ENCODE data around the gene CDKN1A. TPM values are rescaled to one million over a fixed set of nuclear protein-coding genes. Genes with fewer than 3 reads are reported as not detected.

Gene CDKN1A
- polyA plus RNA-seq, 3 donors, result 117 to 1,223 (median 144) TPM

GRCh38 chr6:36657271-36657670, 21.2 kb upstream of the CDKN1A start:
- Histone ChIP-seq H3K9me3 (replicated peaks in 1 of 2; ENCODE audit: control insufficient read depth in 1 of 2, insufficient read depth in 1 of 2, low read length in 2 of 2) (no peaks in the 10 kb centered on the region), H3K9ac (ENCODE audit: insufficient read depth, low read length, poor library complexity, severe bottlenecking) (no peak overlapping the region), H3K79me2 (ENCODE audit: insufficient read depth, low read length) (no peaks in the 10 kb centered on the region), H3K4me3 (replicated peaks in 1 of 3; ENCODE audit: low read depth in 2 of 3, low read length in 3 of 3) (no peak overlapping the region), H3K4me2 (replicated peaks; ENCODE audit: extremely low read depth, low read length, poor library complexity, severe bottlenecking) (no peak overlapping the region), H3K27me3 (ENCODE audit: control insufficient read depth in 2 of 2, insufficient read depth in 2 of 2, low read length in 2 of 2) (peaks cover 12 to 38% of the 10 kb centered on the region in 2 donors), H3K27ac (ENCODE audit: low read depth in 1 of 2, low read length in 2 of 2) (no peak overlapping the region), H2AFZ (ENCODE audit: insufficient read depth, low read depth, low read length, poor library complexity, severe bottlenecking) (no peak overlapping the region), H3K4me1 (ENCODE audit: control insufficient read depth in 1 of 2, insufficient read depth in 2 of 2, low read length in 2 of 2) (peaks cover 13 to 14% of the 10 kb centered on the region in 2 donors), H4K20me1 (ENCODE audit: insufficient read depth, low read length) (no peaks in the 10 kb centered on the region), H3K36me3 (replicated peaks in 1 of 2; ENCODE audit: control insufficient read depth in 1 of 2, insufficient read depth in 2 of 2, low read length in 2 of 2) (no peaks in the 10 kb centered on the region)
- H3K9me3 Mint-ChIP-seq, result peaks cover 0 to 11% (median 0%) of the 10 kb centered on the region in 7 donors
- no peaks in the 10 kb centered on the region for H3K36me3 Mint-ChIP-seq
- H3K4me1 Mint-ChIP-seq, result peaks cover 5% of the 10 kb centered on the region
- intact Hi-C loops (cut with micrococcal nuclease), result no loop called here
- WGBS (ENCODE audit: insufficient coverage), result no CpG with 5 or more reads among the region's 1 CpG
- H3K27ac Mint-ChIP-seq, result no peak overlapping the region
- no peak for DNase-seq
- TF ChIP-seq CTCF (IDR thresholded peaks at IDR 0.05), result no peak
- H3K4me3 Mint-ChIP-seq, result no peak overlapping the region
- peaks cover 0 to 30% (median 2%) of the 10 kb centered on the region in 3 donors for H3K27me3 Mint-ChIP-seq (ENCODE audit: low read depth in 3 of 3)

DNA sequence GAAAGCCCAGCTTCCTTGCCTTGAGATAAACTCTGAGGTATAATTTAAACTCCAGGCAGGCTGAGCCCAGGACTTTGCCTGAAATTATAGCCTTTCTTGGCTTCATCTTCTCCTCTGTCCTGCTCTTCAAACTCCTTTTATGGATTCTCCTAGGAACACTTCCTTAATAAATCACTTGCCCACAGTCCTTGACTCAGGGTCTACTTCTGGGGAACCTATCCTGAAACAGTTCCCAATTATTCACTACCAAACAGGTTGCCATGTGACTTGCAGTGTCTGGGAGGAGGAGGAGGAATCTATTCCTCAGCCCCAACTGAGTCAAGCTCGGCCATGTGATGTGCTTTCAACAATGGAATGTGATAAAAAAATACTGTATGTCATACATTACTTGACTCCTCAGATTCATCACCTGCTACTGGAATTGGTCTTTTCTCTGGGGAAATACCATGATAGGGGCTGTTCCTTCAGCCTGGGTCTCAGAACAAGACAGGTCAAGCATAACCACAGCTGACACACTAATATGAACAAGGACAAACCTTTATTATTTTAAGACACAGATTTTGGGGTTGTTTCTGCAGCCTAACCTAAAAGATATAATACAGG, 20.5 kb upstream of the CDKN1A start:
- no peaks in the 10 kb centered on the region for H3K36me3 Mint-ChIP-seq
- H3K27ac Mint-ChIP-seq, result no peak overlapping the region
- Histone ChIP-seq H3K4me1 (ENCODE audit: control insufficient read depth in 1 of 2, insufficient read depth in 2 of 2, low read length in 2 of 2) (peaks cover 15 to 19% of the 10 kb centered on the region in 2 donors), H4K20me1 (ENCODE audit: insufficient read depth, low read length) (no peaks in the 10 kb centered on the region), H3K27me3 (ENCODE audit: control insufficient read depth in 2 of 2, insufficient read depth in 2 of 2, low read length in 2 of 2) (peaks cover 12 to 38% of the 10 kb centered on the region in 2 donors), H3K36me3 (replicated peaks in 1 of 2; ENCODE audit: control insufficient read depth in 1 of 2, insufficient read depth in 2 of 2, low read length in 2 of 2) (no peaks in the 10 kb centered on the region), H3K27ac (ENCODE audit: low read depth in 1 of 2, low read length in 2 of 2) (no peak overlapping the region), H2AFZ (ENCODE audit: insufficient read depth, low read depth, low read length, poor library complexity, severe bottlenecking) (no peak overlapping the region), H3K9me3 (replicated peaks in 1 of 2; ENCODE audit: control insufficient read depth in 1 of 2, insufficient read depth in 1 of 2, low read length in 2 of 2) (no peaks in the 10 kb centered on the region), H3K4me2 (replicated peaks; ENCODE audit: extremely low read depth, low read length, poor library complexity, severe bottlenecking) (no peak overlapping the region), H3K9ac (ENCODE audit: insufficient read depth, low read length, poor library complexity, severe bottlenecking) (no peak overlapping the region), H3K4me3 (replicated peaks in 1 of 3; ENCODE audit: low read depth in 2 of 3, low read length in 3 of 3) (no peak overlapping the region), H3K79me2 (ENCODE audit: insufficient read depth, low read length) (no peaks in the 10 kb centered on the region)
- H3K27me3 Mint-ChIP-seq (ENCODE audit: low read depth in 3 of 3), result peaks cover 0 to 31% (median 2%) of the 10 kb centered on the region in 3 donors
- intact Hi-C loops (cut with micrococcal nuclease), result no loop called here
- no peak for TF ChIP-seq CTCF (IDR thresholded peaks at IDR 0.05)
- no peak for DNase-seq
- H3K9me3 Mint-ChIP-seq, result peaks cover 0 to 11% (median 0%) of the 10 kb centered on the region in 7 donors
- no CpG with 5 or more reads among the region's 1 CpG for WGBS (ENCODE audit: insufficient coverage)
- peaks cover 9% of the 10 kb centered on the region for H3K4me1 Mint-ChIP-seq
- H3K4me3 Mint-ChIP-seq, result no peak overlapping the region

All from CD14-positive monocyte (primary cell).